ENCODE data around the gene SLC22A4. TPM values are rescaled to one million over a fixed set of nuclear protein-coding genes. Genes with fewer than 3 reads are reported as not detected.
A peak's percentile ranks its signal among the peaks of the same experiment; 100 is the strongest.

SLC22A4 gene
- total and polyA plus RNA-seq, 4 donors = 0.25 to 42.2 (median 0.47) TPM

GRCh38 chr5:132383984-132384383 lies 89.8 kb downstream of the SLC22A4 start:
- no peak for DNase-seq (ENCODE audit: low spot score)
- Histone ChIP-seq H3K9ac (ENCODE audit: low read depth in 1 of 2, low read length in 2 of 2) (no peak overlapping the region), H3K27me3 (ENCODE audit: control insufficient read depth in 4 of 4, insufficient read depth in 4 of 4, low read length in 3 of 4) (no peaks in the 10 kb centered on the region), H3K36me3 (ENCODE audit: control insufficient read depth in 4 of 4, insufficient read depth in 3 of 4, low read depth in 1 of 4, low read length in 3 of 4) (peaks cover 0 to 6% (median 2%) of the 10 kb centered on the region in 4 donors), H3K4me1 (ENCODE audit: control insufficient read depth in 4 of 4, insufficient read depth in 4 of 4, low read length in 3 of 4) (peaks cover 3 to 28% (median 18%) of the 10 kb centered on the region in 4 donors), H3K9me3 (ENCODE audit: control insufficient read depth in 4 of 4, low read length in 3 of 4) (no peaks in the 10 kb centered on the region), H3K27ac (ENCODE audit: low read depth in 1 of 2, low read length in 2 of 2) (no peak overlapping the region), H3K4me3 (ENCODE audit: low read depth in 1 of 3, low read length in 3 of 3) (no peak overlapping the region)
- 92% methylated on average over 5 of the region's 5 CpGs for WGBS
- TF ChIP-seq YY1 (IDR thresholded peaks at IDR 0.05) = no peak
- TF ChIP-seq CTCF (IDR thresholded peaks at IDR 0.05; ENCODE audit: low read depth, low read length, missing input control) = no peak
- TF ChIP-seq REST (IDR thresholded peaks at IDR 0.05) = no peak
- no peak for TF ChIP-seq TAF1 (conservative IDR thresholded peaks at IDR 0.05)
- TF ChIP-seq ATF3 (IDR thresholded peaks at IDR 0.05) = no peak
- no peak for TF ChIP-seq GABPA (IDR thresholded peaks at IDR 0.05 in 1 of 2, conservative IDR thresholded peaks at IDR 0.05 in 1 of 2)
- TF ChIP-seq HNF4G (IDR thresholded peaks at IDR 0.05) = no peak

- Histone ChIP-seq H3K27ac (ENCODE audit: low read depth in 1 of 2, low read length in 2 of 2) (no peak overlapping the region), H3K4me1 (ENCODE audit: control insufficient read depth in 4 of 4, insufficient read depth in 4 of 4, low read length in 3 of 4) (peaks cover 3 to 28% (median 21%) of the 10 kb centered on the region in 4 donors), H3K36me3 (ENCODE audit: control insufficient read depth in 4 of 4, insufficient read depth in 3 of 4, low read depth in 1 of 4, low read length in 3 of 4) (peaks cover 0 to 11% (median 4%) of the 10 kb centered on the region in 4 donors), H3K27me3 (ENCODE audit: control insufficient read depth in 4 of 4, insufficient read depth in 4 of 4, low read length in 3 of 4) (no peaks in the 10 kb centered on the region), H3K4me3 (ENCODE audit: low read depth in 1 of 3, low read length in 3 of 3) (no peak overlapping the region), H3K9ac (ENCODE audit: low read depth in 1 of 2, low read length in 2 of 2) (no peak overlapping the region), H3K9me3 (ENCODE audit: control insufficient read depth in 4 of 4, low read length in 3 of 4) (no peaks in the 10 kb centered on the region)
- TF ChIP-seq HNF4G (IDR thresholded peaks at IDR 0.05) (no peak), EGR1 (IDR thresholded peaks at IDR 0.05; ENCODE audit: low read depth in 2 of 2) (no peak), TAF1 (conservative IDR thresholded peaks at IDR 0.05) (no peak), GABPA (IDR thresholded peaks at IDR 0.05 in 1 of 2, conservative IDR thresholded peaks at IDR 0.05 in 1 of 2) (no peak)
- WGBS = 91% methylated on average over 4 of the region's 4 CpGs
- DNase-seq (ENCODE audit: low spot score) = no peak
Observed at GRCh38 chr5:132384506-132385050, 90.4 kb downstream of the SLC22A4 start.

GRCh38 chr5:132385326-132386105 lies 91.3 kb downstream of the SLC22A4 start:
- H3K9me3 ChIP-seq (ENCODE audit: control insufficient read depth in 4 of 4, low read length in 3 of 4) = no peaks in the 10 kb centered on the region
- 29% methylated on average over 9 of the region's 9 CpGs for WGBS
- H3K4me1 ChIP-seq (ENCODE audit: control insufficient read depth in 4 of 4, insufficient read depth in 4 of 4, low read length in 3 of 4) = peaks cover 3 to 28% (median 22%) of the 10 kb centered on the region in 4 donors
- H3K27me3 ChIP-seq (ENCODE audit: control insufficient read depth in 4 of 4, insufficient read depth in 4 of 4, low read length in 3 of 4) = no peaks in the 10 kb centered on the region
- no peak overlapping the region for H3K9ac ChIP-seq (ENCODE audit: low read depth in 1 of 2, low read length in 2 of 2)
- H3K36me3 ChIP-seq (ENCODE audit: control insufficient read depth in 4 of 4, insufficient read depth in 3 of 4, low read depth in 1 of 4, low read length in 3 of 4) = peaks cover 0 to 18% (median 5%) of the 10 kb centered on the region in 4 donors
- DNase-seq (ENCODE audit: low spot score) = no peak
- no peak overlapping the region for H3K4me3 ChIP-seq (ENCODE audit: low read depth in 1 of 3, low read length in 3 of 3)
- H3K27ac ChIP-seq (ENCODE audit: low read depth in 1 of 2, low read length in 2 of 2) = peak overlapping the region; percentile 16 to 44
- TF ChIP-seq HNF4G (IDR thresholded peaks at IDR 0.05) = no peak
- TF ChIP-seq GABPA (IDR thresholded peaks at IDR 0.05 in 1 of 2, conservative IDR thresholded peaks at IDR 0.05 in 1 of 2) = no peak
- no peak for TF ChIP-seq ATF3 (IDR thresholded peaks at IDR 0.05)
- TF ChIP-seq FOXA2 (IDR thresholded peaks at IDR 0.05) = no peak
- TF ChIP-seq HNF4A (conservative IDR thresholded peaks at IDR 0.05) = peak in 1 of 2 donors; percentile 18
- peak; percentile 94 to 96 for TF ChIP-seq RAD21 (IDR thresholded peaks at IDR 0.05)
- TF ChIP-seq TAF1 (conservative IDR thresholded peaks at IDR 0.05) = no peak
- TF ChIP-seq CTCF (IDR thresholded peaks at IDR 0.05; ENCODE audit: low read depth, low read length, missing input control) = peak; percentile 76
- peak; percentile 27 for TF ChIP-seq NR2F2 (IDR thresholded peaks at IDR 0.05)
- no peak for TF ChIP-seq EGR1 (IDR thresholded peaks at IDR 0.05; ENCODE audit: low read depth in 2 of 2)
- no peak for TF ChIP-seq FOXA1 (IDR thresholded peaks at IDR 0.05)
